GM21529 (cell line): ENCODE results near the gene BCKDK.
"Not testable (repeated sequence)": the region's sequence is repeated elsewhere in the genome, so short reads cannot be mapped to it uniquely, and the experiment has no call there.

Experiments used
- ATAC-seq: cut with Tn5 transposase; IDR thresholded peaks from one replicate; pipeline ENCODE4 v1.9.1; 2021; ENCODE audit not compliant: unreplicated experiment

Gene BCKDK

GRCh38 chr16:31094424-31095120 is 13.6 kb upstream of the BCKDK start, which contains the start of gene VKORC1:
TSS of gene VKORC1 (minus strand) at chr16:31094797. CDS start at chr16:31094729, 68 bp downstream.
- peak; percentile 85 for ATAC-seq

- no peak for ATAC-seq
These were observed 8.1 kb upstream of the BCKDK start for GRCh38 chr16:31099860-31100638.

GRCh38 chr16:31100876-31101641 is 7.1 kb upstream of the BCKDK start:
- not testable (repeated sequence) for ATAC-seq

GRCh38 chr16:31105677-31106213 is 2.4 kb upstream of the BCKDK start:
- peak; percentile 44 for ATAC-seq

- ATAC-seq = no peak
These were observed 1.4 kb upstream of the BCKDK start for GRCh38 chr16:31106509-31107464.

- ATAC-seq = peak; percentile 64
These were observed 720 bp upstream of the BCKDK start for GRCh38 chr16:31107465-31107867.

GRCh38 chr16:31108794-31109558 is 790 bp downstream of the BCKDK start:
- no peak for ATAC-seq

- ATAC-seq = no peak
These were observed 1.4 kb downstream of the BCKDK start for GRCh38 chr16:31109622-31110021.

GRCh38 chr16:31110106-31111034 is 2.2 kb downstream of the BCKDK start:
- no peak for ATAC-seq

- ATAC-seq = no peak
These were observed 3.8 kb downstream of the BCKDK start for GRCh38 chr16:31111881-31112466.

GRCh38 chr16:31112711-31113110 is 4.5 kb downstream of the BCKDK start:
- ATAC-seq = no peak

GRCh38 chr16:31113121-31114120 is 5.2 kb downstream of the BCKDK start:
- no peak for ATAC-seq

GRCh38 chr16:31114468-31114867 is 6.3 kb downstream of the BCKDK start:
- no peak for ATAC-seq

- ATAC-seq = peak; percentile 88
These were observed 9.4 kb downstream of the BCKDK start, which contains the start of gene KAT8 for GRCh38 chr16:31117384-31118222. TSS of gene KAT8 (plus strand) at chr16:31117664. CDS start at chr16:31117682, 18 bp downstream.

GRCh38 chr16:31118223-31119155 is 10.3 kb downstream of the BCKDK start:
- no peak for ATAC-seq
